ENCODE results near the gene KDM4C. TPM values are rescaled to one million over a fixed set of nuclear protein-coding genes. Genes with fewer than 3 reads are reported as not detected.

Gene KDM4C
- total and polyA plus RNA-seq, 2 donors: 16.3 to 66.1 TPM

DNA sequence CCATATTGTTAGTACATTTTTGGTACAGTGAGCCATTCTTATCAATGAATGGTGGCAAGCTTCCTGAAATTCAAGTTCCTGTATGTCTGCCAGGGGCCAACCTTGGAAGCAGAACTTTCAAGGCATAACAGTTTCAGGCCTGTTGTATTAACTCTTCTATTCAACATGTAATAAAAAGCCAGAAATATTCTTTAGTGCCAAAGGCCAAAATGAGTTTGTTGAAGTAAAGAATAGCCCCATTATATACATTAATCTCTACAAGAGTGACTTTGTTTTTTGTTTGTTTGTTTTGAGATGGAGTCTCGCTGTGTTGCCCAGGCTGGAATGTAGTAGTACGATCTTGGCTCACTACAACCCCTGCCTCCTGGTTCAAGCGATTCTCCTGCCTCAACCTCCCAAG, 321.3 kb downstream of the KDM4C start:
- DNase-seq (ENCODE audit: extremely low spot score): no peak
- 97% methylated on average over 3 of the region's 3 CpGs for WGBS
- Histone ChIP-seq H3K4me1 (ENCODE audit: insufficient read depth) (no peaks in the 10 kb centered on the region), H3K4me3 (ENCODE audit: low read depth, low read length) (no peak overlapping the region), H3K27ac (ENCODE audit: low read depth) (no peak overlapping the region), H3K36me3 (ENCODE audit: insufficient read depth) (no peaks in the 10 kb centered on the region)

DNA sequence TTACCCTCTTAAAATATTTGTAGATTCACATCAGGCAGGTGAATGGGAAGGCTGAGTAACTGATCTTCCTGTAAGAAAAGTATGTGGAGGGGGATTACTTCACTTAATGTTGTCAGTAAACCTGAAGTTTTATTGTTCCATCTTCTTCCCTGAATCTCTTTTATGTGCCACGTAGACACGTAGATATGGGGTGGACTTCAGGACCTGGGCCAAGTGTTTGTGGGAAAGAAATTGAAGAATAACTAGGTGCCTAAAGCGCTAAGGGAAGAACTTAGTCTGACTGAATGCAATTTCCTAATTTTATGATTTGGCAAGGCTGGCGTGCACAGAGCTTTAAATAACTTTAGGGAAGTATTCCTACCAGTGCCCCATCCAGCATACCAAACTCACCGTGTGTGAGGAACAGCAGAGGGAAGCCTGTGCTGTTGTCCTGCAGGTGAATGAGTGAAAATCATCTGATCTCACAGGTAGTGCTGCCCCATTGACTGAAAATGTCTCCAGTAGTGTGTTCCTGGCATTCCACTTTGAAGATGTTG, 323.4 kb downstream of the KDM4C start:
- no peak for DNase-seq (ENCODE audit: extremely low spot score)
- H3K27ac ChIP-seq (ENCODE audit: low read depth): no peak overlapping the region
- WGBS: 72% methylated on average over 5 of the region's 5 CpGs
- H3K36me3 ChIP-seq (ENCODE audit: insufficient read depth): no peaks in the 10 kb centered on the region
- no peaks in the 10 kb centered on the region for H3K4me1 ChIP-seq (ENCODE audit: insufficient read depth)
- H3K4me3 ChIP-seq (ENCODE audit: low read depth, low read length): no peak overlapping the region

DNA sequence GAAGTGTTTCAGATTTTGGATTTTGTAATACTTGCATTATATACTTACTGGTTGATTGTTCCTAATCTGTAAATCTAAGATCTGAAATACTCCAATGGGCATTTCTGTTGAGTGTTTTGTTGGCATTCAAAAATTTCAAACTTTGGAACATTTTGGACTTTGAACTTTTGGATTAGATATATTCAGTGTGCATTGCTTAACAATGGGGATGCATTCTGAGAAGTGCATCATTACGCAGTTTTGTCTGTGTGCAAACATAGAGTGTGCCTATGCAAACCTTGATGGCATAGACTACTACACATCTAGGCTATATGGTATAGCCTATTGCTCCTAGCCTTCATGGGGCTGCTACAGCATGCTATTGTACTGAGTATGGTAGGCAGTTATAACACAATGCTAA, 325.4 kb downstream of the KDM4C start:
- 99% methylated on average over 1 of the region's 1 CpG for WGBS
- Histone ChIP-seq H3K4me3 (ENCODE audit: low read depth, low read length) (no peak overlapping the region), H3K4me1 (ENCODE audit: insufficient read depth) (no peaks in the 10 kb centered on the region), H3K27ac (ENCODE audit: low read depth) (no peak overlapping the region), H3K36me3 (ENCODE audit: insufficient read depth) (no peaks in the 10 kb centered on the region)
- no peak for DNase-seq (ENCODE audit: extremely low spot score)

DNA sequence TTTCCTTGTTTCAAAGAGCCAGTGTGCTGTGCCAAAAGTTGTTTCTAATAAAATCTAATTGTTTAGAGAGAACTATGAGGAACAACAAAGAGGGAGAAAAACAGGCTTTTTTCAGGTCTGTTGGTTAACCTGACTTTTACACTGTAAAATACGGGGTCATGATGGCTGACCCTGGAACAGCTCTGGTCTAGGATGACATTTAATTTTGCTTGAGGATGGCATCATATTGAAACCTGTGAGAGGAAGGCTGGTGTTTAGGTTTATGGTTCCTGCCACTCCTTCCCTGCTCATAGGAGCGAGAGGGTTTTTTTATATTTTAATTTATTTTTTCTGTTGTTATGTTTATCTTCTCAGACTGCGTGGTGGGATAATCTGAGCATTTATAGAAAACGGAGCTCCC, 327.6 kb downstream of the KDM4C start:
- H3K4me1 ChIP-seq (ENCODE audit: insufficient read depth): no peaks in the 10 kb centered on the region
- no peak for DNase-seq (ENCODE audit: extremely low spot score)
- no peak overlapping the region for H3K4me3 ChIP-seq (ENCODE audit: low read depth, low read length)
- H3K27ac ChIP-seq (ENCODE audit: low read depth): no peak overlapping the region
- WGBS: 73% methylated on average over 4 of the region's 4 CpGs
- H3K36me3 ChIP-seq (ENCODE audit: insufficient read depth): no peaks in the 10 kb centered on the region

DNA sequence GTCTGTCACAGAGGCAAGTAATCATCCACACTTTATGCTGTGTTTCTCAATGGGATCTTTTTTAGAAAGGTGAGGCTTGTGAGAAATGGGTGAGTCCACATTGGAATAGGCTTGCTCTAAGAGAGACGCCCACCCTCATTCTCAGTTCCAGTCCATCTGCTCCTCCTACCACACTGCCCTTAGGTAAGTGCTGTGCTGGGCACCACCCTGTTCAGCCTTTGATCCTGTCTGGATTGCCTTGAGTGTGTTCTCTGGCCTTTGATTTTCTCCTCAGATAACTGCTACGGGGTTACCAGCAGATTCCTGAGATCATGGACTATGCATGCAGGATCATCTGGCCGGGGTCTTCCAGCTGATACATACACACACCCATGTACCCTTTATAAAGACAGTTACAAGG, 328.6 kb downstream of the KDM4C start:
- no peak for DNase-seq (ENCODE audit: extremely low spot score)
- H3K4me3 ChIP-seq (ENCODE audit: low read depth, low read length): no peak overlapping the region
- H3K36me3 ChIP-seq (ENCODE audit: insufficient read depth): no peaks in the 10 kb centered on the region
- 96% methylated on average over 3 of the region's 3 CpGs for WGBS
- H3K27ac ChIP-seq (ENCODE audit: low read depth): no peak overlapping the region
- H3K4me1 ChIP-seq (ENCODE audit: insufficient read depth): no peaks in the 10 kb centered on the region

DNA sequence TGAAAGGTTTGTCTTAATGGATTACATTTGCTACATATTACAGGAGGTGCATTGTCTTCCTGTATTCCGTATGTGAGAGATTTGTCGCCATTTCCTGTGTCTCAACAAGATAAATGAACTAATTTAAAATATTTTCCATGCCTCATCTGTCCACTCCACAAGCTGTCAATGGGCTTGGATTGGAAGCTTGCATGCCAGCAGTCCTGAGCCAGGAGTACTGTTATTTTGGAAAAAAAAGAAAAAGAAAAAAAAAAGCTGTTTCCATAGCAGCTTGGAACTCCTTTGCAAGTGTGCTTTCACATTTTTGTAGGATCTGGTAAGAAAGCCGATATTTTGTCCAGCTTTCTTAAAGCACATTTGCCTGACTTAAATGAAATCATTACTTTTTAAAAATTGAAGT, 330.8 kb downstream of the KDM4C start:
- DNase-seq (ENCODE audit: extremely low spot score): no peak
- Histone ChIP-seq H3K4me3 (ENCODE audit: low read depth, low read length) (no peak overlapping the region), H3K4me1 (ENCODE audit: insufficient read depth) (no peaks in the 10 kb centered on the region), H3K36me3 (ENCODE audit: insufficient read depth) (no peaks in the 10 kb centered on the region), H3K27ac (ENCODE audit: low read depth) (no peak overlapping the region)
- WGBS: 79% methylated on average over 3 of the region's 3 CpGs

DNA sequence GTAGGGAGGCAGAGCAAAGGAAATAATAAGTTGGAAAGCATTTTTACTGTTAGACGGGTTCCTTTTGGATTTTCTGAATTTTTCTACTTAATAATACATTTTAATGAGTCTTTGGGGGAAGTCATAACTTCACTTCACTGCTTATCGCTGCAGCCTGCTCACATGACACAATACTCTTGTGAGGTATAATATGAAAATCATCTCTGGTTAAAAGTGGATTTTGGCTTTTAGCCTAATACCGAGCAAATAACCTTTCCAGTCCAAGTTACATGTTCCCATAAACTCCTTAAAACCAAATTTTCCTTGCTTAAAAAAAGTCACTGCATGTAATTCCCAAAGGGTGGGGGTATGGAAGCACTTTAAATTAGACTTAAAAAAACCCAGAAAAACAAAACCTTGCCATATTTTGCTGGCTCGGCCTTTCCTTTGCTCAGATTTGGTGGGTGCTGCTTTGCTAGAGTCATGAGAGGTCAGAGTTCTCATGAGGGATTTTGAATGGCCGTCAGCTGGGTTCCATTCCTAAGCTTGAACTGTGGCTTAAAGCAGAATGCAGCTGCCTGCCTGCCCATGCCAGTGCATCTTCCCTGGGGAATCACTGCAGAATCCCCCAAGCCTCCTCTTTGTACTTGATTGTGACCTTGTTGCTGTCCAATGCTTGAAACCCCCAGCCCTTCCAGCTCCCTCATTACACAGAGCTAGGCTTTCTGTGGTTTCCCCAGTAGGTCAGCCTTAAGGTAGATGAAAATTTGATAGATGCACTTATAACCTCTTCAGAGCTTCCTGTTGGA, 331.8 kb downstream of the KDM4C start:
- no peak overlapping the region for H3K27ac ChIP-seq (ENCODE audit: low read depth)
- no peaks in the 10 kb centered on the region for H3K36me3 ChIP-seq (ENCODE audit: insufficient read depth)
- no peak overlapping the region for H3K4me3 ChIP-seq (ENCODE audit: low read depth, low read length)
- peak; percentile 33 for DNase-seq (ENCODE audit: extremely low spot score)
- WGBS: 57% methylated on average over 5 of the region's 5 CpGs
- no peaks in the 10 kb centered on the region for H3K4me1 ChIP-seq (ENCODE audit: insufficient read depth)

DNA sequence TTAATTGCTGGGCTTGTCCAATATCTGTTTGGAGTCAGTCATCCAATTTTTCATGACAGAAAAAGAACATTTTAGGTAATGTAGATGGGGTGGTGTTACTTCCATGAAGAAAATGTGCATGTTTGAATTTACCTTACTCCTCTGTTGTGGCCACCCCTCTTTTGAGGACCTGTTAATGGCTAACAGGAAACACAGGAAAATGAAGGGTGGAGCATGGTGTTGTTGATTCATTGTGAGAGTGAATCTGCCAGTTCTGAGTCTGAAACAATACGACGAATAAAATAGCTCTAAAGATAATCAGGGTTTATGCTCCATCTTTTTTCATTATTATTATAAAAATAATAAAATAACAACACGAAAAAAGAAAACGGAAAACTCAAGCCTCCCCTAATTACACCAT, 335.3 kb downstream of the KDM4C start:
- Histone ChIP-seq H3K27ac (ENCODE audit: low read depth) (no peak overlapping the region), H3K4me1 (ENCODE audit: insufficient read depth) (no peaks in the 10 kb centered on the region), H3K4me3 (ENCODE audit: low read depth, low read length) (no peak overlapping the region), H3K36me3 (ENCODE audit: insufficient read depth) (no peaks in the 10 kb centered on the region)
- no peak for DNase-seq (ENCODE audit: extremely low spot score)
- WGBS: 92% methylated on average over 4 of the region's 4 CpGs

DNA sequence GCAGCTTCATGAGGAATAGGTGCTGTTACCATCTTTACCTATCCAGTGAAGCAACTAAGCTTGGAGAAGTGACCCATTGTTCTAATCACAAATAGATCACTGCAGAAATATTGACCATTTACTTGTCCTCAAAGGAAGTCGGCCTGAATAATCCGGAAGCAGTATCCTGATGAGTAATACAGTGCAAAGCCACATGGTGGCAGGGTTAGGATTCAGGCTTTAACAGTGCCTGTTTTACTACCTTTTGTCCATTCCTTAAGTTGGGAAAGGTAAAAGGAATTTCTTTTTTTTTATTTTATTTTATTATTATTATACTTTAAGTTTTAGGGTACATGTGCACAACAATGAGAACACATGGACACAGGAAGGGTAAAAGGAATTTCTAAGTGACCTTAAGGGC, 336.3 kb downstream of the KDM4C start:
- Histone ChIP-seq H3K4me3 (ENCODE audit: low read depth, low read length) (no peak overlapping the region), H3K36me3 (ENCODE audit: insufficient read depth) (no peaks in the 10 kb centered on the region), H3K4me1 (ENCODE audit: insufficient read depth) (no peaks in the 10 kb centered on the region), H3K27ac (ENCODE audit: low read depth) (no peak overlapping the region)
- no peak for DNase-seq (ENCODE audit: extremely low spot score)
- 79% methylated on average over 2 of the region's 2 CpGs for WGBS

DNA sequence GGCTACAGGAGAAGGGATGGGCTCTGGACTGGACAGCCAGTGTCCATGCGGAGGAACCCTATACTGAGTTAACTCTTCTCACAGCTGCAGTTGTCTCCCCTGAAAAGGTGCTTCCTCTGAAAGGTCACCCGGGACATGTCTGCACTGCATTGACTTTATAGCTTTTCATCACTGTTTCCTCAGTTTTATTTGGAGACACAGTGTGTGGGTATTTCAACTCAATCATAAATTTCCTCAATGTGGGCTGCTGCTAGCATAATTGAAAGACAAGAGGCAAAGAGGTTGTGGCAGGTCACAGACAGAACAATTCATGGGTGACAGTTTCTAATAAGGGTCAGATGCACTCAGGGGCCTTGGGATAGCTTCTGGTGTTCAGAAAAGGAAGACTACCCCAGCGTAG, 336.8 kb downstream of the KDM4C start:
- WGBS: 94% methylated on average over 3 of the region's 3 CpGs

DNA sequence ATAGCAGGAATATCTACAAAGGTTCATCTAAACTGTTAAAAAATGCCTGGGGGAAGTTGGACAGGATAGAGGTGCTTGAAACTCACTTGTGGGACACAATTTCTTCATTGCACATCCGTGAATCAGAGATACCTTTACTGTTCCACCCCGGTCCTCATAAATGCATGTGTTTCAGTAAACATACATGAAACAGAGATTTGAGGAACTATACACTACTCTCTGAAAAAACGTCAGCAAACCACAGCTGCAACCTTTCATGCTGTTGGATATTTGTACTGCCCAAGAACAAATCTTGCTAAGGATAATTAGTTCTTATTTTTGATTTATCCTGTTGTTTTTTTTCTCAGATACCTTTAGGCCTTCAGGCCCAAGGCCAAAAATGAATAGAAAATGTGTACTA, 337.3 kb downstream of the KDM4C start:
- no peaks in the 10 kb centered on the region for H3K36me3 ChIP-seq (ENCODE audit: insufficient read depth)
- 52% methylated on average over 3 of the region's 3 CpGs for WGBS
- H3K4me1 ChIP-seq (ENCODE audit: insufficient read depth): no peaks in the 10 kb centered on the region
- DNase-seq (ENCODE audit: extremely low spot score): no peak
- H3K27ac ChIP-seq (ENCODE audit: low read depth): no peak overlapping the region
- H3K4me3 ChIP-seq (ENCODE audit: low read depth, low read length): no peak overlapping the region

More for the DNA sequence above, 336.8 kb downstream of the KDM4C start:
- Histone ChIP-seq H3K27ac (ENCODE audit: low read depth) (no peak overlapping the region), H3K4me3 (ENCODE audit: low read depth, low read length) (no peak overlapping the region), H3K4me1 (ENCODE audit: insufficient read depth) (no peaks in the 10 kb centered on the region), H3K36me3 (ENCODE audit: insufficient read depth) (no peaks in the 10 kb centered on the region)
- DNase-seq (ENCODE audit: extremely low spot score): no peak

DNA sequence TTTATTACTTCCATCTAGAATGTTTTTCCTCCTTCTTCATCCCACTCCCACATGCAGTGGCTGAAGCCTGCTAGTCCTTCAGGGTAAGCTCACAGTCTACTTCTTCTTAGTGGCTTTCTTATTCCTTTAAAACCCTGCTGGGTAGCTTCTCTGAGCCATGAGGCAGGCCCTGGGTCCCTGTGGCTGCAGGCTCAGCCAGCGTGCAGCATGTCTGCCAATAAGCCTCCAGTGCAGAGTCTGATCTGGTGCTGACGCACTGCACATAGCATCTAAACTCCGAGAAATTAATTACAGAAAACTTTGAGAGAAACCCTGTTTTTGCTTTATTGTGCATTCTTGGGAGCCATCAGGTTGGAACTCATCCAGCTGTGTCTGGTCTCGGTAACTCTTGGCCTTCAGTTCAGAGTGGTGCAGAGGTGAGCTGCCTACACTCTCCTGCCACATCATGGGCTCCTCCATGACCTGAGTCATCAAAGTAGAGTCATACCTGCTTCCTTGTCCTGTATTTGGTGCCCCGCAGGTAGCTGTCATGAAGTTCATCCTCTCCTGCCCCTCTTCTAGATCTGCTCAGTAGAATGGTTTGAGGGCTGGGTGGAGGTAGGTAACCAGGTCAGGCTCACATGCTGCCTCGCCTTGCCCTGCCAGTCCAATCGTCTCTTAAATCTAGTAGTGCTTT, 339.4 kb downstream of the KDM4C start:
- H3K4me3 ChIP-seq (ENCODE audit: low read depth, low read length): no peak overlapping the region
- H3K27ac ChIP-seq (ENCODE audit: low read depth): no peak overlapping the region
- no peaks in the 10 kb centered on the region for H3K36me3 ChIP-seq (ENCODE audit: insufficient read depth)
- H3K4me1 ChIP-seq (ENCODE audit: insufficient read depth): no peaks in the 10 kb centered on the region
- 80% methylated on average over 7 of the region's 7 CpGs for WGBS
- DNase-seq (ENCODE audit: extremely low spot score): no peak

DNA sequence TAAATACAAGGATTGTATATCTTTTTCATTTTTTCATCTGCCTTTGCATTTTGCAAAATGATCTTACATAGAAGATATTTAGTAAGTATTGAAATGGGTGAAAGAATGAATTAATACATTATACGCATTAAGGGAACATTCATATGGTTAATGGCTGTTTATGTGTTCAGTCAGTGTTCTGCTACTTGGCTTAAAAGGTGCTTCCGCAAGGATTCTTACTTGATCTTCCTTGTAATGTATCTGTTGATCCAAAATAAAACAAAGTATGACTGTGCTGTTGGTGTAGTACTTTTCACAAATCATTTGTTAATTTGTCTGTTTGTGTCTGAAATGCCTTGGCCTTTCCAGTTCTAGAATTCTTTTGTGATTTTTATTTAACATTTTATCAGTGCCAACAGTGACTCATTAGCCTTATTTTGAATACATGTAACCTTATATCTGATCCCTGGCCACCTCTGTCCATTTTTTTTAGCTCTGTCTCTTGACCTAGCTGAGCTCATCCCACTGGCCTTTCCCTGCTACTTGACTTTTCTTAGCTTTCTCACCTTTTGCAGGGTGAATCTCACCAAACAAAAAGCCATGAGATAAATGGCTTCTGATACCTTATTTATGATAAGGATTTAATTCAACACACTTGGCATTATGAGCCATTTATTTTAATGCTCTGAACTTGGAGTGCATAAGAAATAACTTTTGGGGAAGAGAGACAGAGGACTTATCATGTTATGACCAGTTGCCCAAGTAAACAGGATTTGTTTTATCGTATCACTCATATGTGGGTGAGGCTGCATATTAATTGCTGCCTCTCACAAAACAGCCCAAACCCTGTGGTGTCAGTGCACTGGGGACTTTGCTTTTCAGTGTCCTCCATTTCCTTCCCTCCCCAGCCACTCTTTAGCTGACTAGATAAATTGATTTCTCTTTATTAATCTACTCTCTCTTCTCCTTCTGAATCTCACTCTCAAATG, 340.3 kb downstream of the KDM4C start:
- Histone ChIP-seq H3K36me3 (ENCODE audit: insufficient read depth) (peaks cover 2% of the 10 kb centered on the region), H3K4me3 (ENCODE audit: low read depth, low read length) (no peak overlapping the region), H3K4me1 (ENCODE audit: insufficient read depth) (no peaks in the 10 kb centered on the region), H3K27ac (ENCODE audit: low read depth) (no peak overlapping the region)
- 59% methylated on average over 3 of the region's 3 CpGs for WGBS
- no peak for DNase-seq (ENCODE audit: extremely low spot score)

Data from urinary bladder (tissue), 4 donors.